ENCODE measurements around the gene ENPEP. TPM values are rescaled to one million over a fixed set of nuclear protein-coding genes. Genes with fewer than 3 reads are reported as not detected.

The ENPEP gene
- total and polyA plus RNA-seq, 5 donors = 2.5 to 6.8 (median 3.1) TPM

- DNase-seq (no peak), ATAC-seq (no peak)
- H3K4me1 ChIP-seq (ENCODE audit: control insufficient read depth, insufficient read depth, low read length) = no peaks in the 10 kb centered on the region
- H3K27ac ChIP-seq (ENCODE audit: low read length) = no peak overlapping the region
- 90% methylated on average over 2 of the region's 2 CpGs for WGBS
- H3K27me3 ChIP-seq (ENCODE audit: control insufficient read depth, insufficient read depth) = no peaks in the 10 kb centered on the region
- H3K9me3 ChIP-seq (ENCODE audit: control insufficient read depth, low read length) = no peaks in the 10 kb centered on the region
- intact Hi-C loops (cut with DNase I) = loop anchor here (5.0 to 10.0 kb wide), 4 partner anchors 174 to 522 kb away; no protein-coding TSS in a partner anchor
- H3K4me3 ChIP-seq (ENCODE audit: low read length) = no peak overlapping the region
These were observed 43.0 kb downstream of the ENPEP start for GRCh38 chr4:110518889-110519490.

- H3K9me3 ChIP-seq (ENCODE audit: control insufficient read depth, low read length) = no peaks in the 10 kb centered on the region
- no peak for DNase-seq
- ATAC-seq = no peak
- H3K27me3 ChIP-seq (ENCODE audit: control insufficient read depth, insufficient read depth) = no peaks in the 10 kb centered on the region
- no peaks in the 10 kb centered on the region for H3K4me1 ChIP-seq (ENCODE audit: control insufficient read depth, insufficient read depth, low read length)
- H3K27ac ChIP-seq (ENCODE audit: low read length) = no peak overlapping the region
- no peak overlapping the region for H3K4me3 ChIP-seq (ENCODE audit: low read length)
- WGBS = 89% methylated on average over 2 of the region's 2 CpGs
- intact Hi-C loops (cut with DNase I) = no loop called here
These were observed 44.9 kb downstream of the ENPEP start for GRCh38 chr4:110520886-110521285.

DNA sequence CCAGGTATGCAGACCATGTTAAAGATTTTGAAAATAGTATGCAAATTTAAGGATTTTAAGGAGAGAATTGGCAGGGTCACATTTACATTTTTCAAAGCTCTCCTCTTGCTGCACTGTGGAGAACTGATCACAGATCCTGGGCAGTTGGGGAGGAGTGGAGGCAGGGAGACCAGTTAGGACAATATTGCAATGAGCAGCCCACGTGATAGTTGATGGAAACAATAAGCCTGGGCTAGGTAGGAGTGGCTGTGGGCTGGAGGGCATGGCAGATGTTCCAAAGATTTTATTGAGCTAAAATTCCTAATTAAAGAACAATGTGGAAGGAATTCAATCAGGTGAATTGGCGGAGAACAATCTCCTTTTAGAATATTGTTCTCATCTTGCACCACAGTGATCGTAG, 50.6 kb downstream of the ENPEP start:
- no peaks in the 10 kb centered on the region for H3K4me1 ChIP-seq (ENCODE audit: control insufficient read depth, insufficient read depth, low read length)
- ATAC-seq = no peak
- H3K27ac ChIP-seq (ENCODE audit: low read length) = no peak overlapping the region
- intact Hi-C loops (cut with DNase I) = no loop called here
- no peak for DNase-seq
- no peak overlapping the region for H3K4me3 ChIP-seq (ENCODE audit: low read length)
- WGBS = 85% methylated on average over 3 of the region's 3 CpGs
- no peaks in the 10 kb centered on the region for H3K9me3 ChIP-seq (ENCODE audit: control insufficient read depth, low read length)
- H3K27me3 ChIP-seq (ENCODE audit: control insufficient read depth, insufficient read depth) = no peaks in the 10 kb centered on the region

DNA sequence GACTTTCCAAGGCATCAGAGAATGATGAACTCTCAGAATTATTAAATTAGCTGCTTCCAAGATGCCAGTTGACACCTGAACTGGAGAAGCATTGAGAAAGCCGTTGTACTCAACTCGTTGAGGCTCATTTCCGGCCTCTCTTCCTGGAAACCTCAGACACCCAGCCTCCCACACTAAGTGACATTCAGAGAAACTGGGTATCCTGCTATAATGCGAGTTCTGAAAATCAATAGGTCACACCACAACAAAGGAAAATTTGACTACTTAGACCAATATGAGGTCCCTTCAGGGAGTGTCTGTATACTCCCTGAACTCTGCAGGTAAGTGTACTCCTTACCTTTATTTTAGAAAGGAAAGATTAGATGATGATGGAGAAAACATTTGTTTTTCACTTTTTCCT, 51.2 kb downstream of the ENPEP start:
- DNase-seq = no peak
- 72% methylated on average over 4 of the region's 4 CpGs for WGBS
- no peaks in the 10 kb centered on the region for H3K4me1 ChIP-seq (ENCODE audit: control insufficient read depth, insufficient read depth, low read length)
- no peak for ATAC-seq
- no peak overlapping the region for H3K27ac ChIP-seq (ENCODE audit: low read length)
- no peak overlapping the region for H3K4me3 ChIP-seq (ENCODE audit: low read length)
- intact Hi-C loops (cut with DNase I) = no loop called here
- H3K9me3 ChIP-seq (ENCODE audit: control insufficient read depth, low read length) = no peaks in the 10 kb centered on the region
- H3K27me3 ChIP-seq (ENCODE audit: control insufficient read depth, insufficient read depth) = no peaks in the 10 kb centered on the region

- Histone ChIP-seq H3K4me3 (ENCODE audit: low read length) (no peak overlapping the region), H3K27ac (ENCODE audit: low read length) (no peak overlapping the region), H3K27me3 (ENCODE audit: control insufficient read depth, insufficient read depth) (no peaks in the 10 kb centered on the region), H3K4me1 (ENCODE audit: control insufficient read depth, insufficient read depth, low read length) (no peaks in the 10 kb centered on the region), H3K9me3 (ENCODE audit: control insufficient read depth, low read length) (no peaks in the 10 kb centered on the region)
- ATAC-seq (no peak), DNase-seq (no peak)
- intact Hi-C loops (cut with DNase I) = no loop called here
- WGBS = 69% methylated on average over 4 of the region's 4 CpGs
These were observed 57.1 kb downstream of the ENPEP start for GRCh38 chr4:110532901-110533589.

GRCh38 chr4:110533590-110533910, 57.6 kb downstream of the ENPEP start:
- no peak for DNase-seq
- Histone ChIP-seq H3K27me3 (ENCODE audit: control insufficient read depth, insufficient read depth) (no peaks in the 10 kb centered on the region), H3K27ac (ENCODE audit: low read length) (no peak overlapping the region), H3K4me1 (ENCODE audit: control insufficient read depth, insufficient read depth, low read length) (no peaks in the 10 kb centered on the region), H3K4me3 (ENCODE audit: low read length) (no peak overlapping the region), H3K9me3 (ENCODE audit: control insufficient read depth, low read length) (no peaks in the 10 kb centered on the region)
- ATAC-seq = no peak
- 53% methylated on average over 2 of the region's 2 CpGs for WGBS
- intact Hi-C loops (cut with DNase I) = no loop called here

GRCh38 chr4:110533940-110534339, 58.0 kb downstream of the ENPEP start:
- ATAC-seq (peak; percentile 48 to 64), DNase-seq (no peak)
- no peaks in the 10 kb centered on the region for H3K27me3 ChIP-seq (ENCODE audit: control insufficient read depth, insufficient read depth)
- H3K9me3 ChIP-seq (ENCODE audit: control insufficient read depth, low read length) = no peaks in the 10 kb centered on the region
- WGBS = 60% methylated on average over 3 of the region's 3 CpGs
- no peak overlapping the region for H3K27ac ChIP-seq (ENCODE audit: low read length)
- intact Hi-C loops (cut with DNase I) = no loop called here
- H3K4me1 ChIP-seq (ENCODE audit: control insufficient read depth, insufficient read depth, low read length) = no peaks in the 10 kb centered on the region
- H3K4me3 ChIP-seq (ENCODE audit: low read length) = no peak overlapping the region

- Histone ChIP-seq H3K9me3 (ENCODE audit: control insufficient read depth, low read length) (no peaks in the 10 kb centered on the region), H3K4me1 (ENCODE audit: control insufficient read depth, insufficient read depth, low read length) (no peaks in the 10 kb centered on the region), H3K4me3 (ENCODE audit: low read length) (no peak overlapping the region), H3K27ac (ENCODE audit: low read length) (no peak overlapping the region), H3K27me3 (ENCODE audit: control insufficient read depth, insufficient read depth) (no peaks in the 10 kb centered on the region)
- 37% methylated on average over 3 of the region's 3 CpGs for WGBS
- no peak for DNase-seq
- no peak for ATAC-seq
- intact Hi-C loops (cut with DNase I) = no loop called here
These were observed 64.6 kb downstream of the ENPEP start for GRCh38 chr4:110540581-110540980.

- no peak overlapping the region for H3K4me3 ChIP-seq (ENCODE audit: low read length)
- H3K27me3 ChIP-seq (ENCODE audit: control insufficient read depth, insufficient read depth) = no peaks in the 10 kb centered on the region
- H3K4me1 ChIP-seq (ENCODE audit: control insufficient read depth, insufficient read depth, low read length) = no peaks in the 10 kb centered on the region
- no peak for DNase-seq
- ATAC-seq = no peak
- intact Hi-C loops (cut with DNase I) = no loop called here
- 69% methylated on average over 1 of the region's 1 CpG for WGBS
- H3K9me3 ChIP-seq (ENCODE audit: control insufficient read depth, low read length) = no peaks in the 10 kb centered on the region
- no peak overlapping the region for H3K27ac ChIP-seq (ENCODE audit: low read length)
These were observed 65.1 kb downstream of the ENPEP start for GRCh38 chr4:110540982-110541451.

DNA sequence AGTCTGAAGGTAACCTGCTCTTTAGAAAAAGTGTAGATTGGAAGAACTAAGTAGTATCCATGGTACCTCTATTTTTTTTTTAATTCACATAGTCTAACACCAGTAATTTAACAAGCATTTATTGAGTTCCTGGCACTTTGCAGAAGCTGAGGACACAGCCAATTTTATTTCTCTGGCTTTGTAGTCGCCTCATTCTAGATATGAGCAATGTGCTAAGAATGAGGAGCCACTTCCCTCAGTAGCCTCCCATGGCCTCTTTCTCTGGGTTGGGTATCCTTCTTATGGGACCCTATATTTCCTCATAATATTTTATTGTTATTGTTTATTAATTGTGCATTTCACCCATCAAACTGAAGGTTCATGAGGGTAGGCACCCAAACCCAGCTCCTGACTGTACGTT, 67.6 kb downstream of the ENPEP start:
- intact Hi-C loops (cut with DNase I) = no loop called here
- DNase-seq (no peak), ATAC-seq (no peak)
- Histone ChIP-seq H3K27ac (ENCODE audit: low read length) (no peak overlapping the region), H3K27me3 (ENCODE audit: control insufficient read depth, insufficient read depth) (no peaks in the 10 kb centered on the region), H3K4me1 (ENCODE audit: control insufficient read depth, insufficient read depth, low read length) (no peaks in the 10 kb centered on the region), H3K9me3 (ENCODE audit: control insufficient read depth, low read length) (no peaks in the 10 kb centered on the region), H3K4me3 (ENCODE audit: low read length) (no peak overlapping the region)
- 84% methylated on average over 2 of the region's 2 CpGs for WGBS

DNA sequence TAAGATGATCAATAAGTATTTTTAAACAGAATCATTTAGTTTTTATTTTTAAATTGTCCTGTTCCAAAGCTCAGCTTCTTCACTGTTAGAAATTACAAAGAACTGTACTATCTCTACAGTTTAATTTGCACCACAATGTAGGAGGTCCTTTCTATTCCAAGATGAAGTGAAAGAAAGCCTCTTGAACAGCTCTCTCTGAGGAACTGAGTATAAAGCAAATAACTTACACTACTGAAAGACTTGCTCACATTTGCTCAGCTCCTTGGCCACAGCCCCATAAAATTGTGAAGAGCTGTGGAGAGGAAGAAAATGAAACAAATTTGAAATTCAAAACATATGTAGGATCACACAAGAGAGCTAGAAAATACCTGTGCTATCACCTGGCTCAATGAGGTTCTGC, 68.6 kb downstream of the ENPEP start:
- DNase-seq = no peak
- H3K4me3 ChIP-seq (ENCODE audit: low read length) = no peak overlapping the region
- intact Hi-C loops (cut with DNase I) = no loop called here
- ATAC-seq = no peak
- H3K9me3 ChIP-seq (ENCODE audit: control insufficient read depth, low read length) = no peaks in the 10 kb centered on the region
- no peaks in the 10 kb centered on the region for H3K27me3 ChIP-seq (ENCODE audit: control insufficient read depth, insufficient read depth)
- H3K4me1 ChIP-seq (ENCODE audit: control insufficient read depth, insufficient read depth, low read length) = no peaks in the 10 kb centered on the region
- no peak overlapping the region for H3K27ac ChIP-seq (ENCODE audit: low read length)

GRCh38 chr4:110550260-110550659, 74.3 kb downstream of the ENPEP start:
- ATAC-seq = no peak
- 81% methylated on average over 1 of the region's 1 CpG for WGBS
- no peak overlapping the region for H3K27ac ChIP-seq (ENCODE audit: low read length)
- H3K9me3 ChIP-seq (ENCODE audit: control insufficient read depth, low read length) = no peaks in the 10 kb centered on the region
- intact Hi-C loops (cut with DNase I) = no loop called here
- no peak overlapping the region for H3K4me3 ChIP-seq (ENCODE audit: low read length)
- H3K4me1 ChIP-seq (ENCODE audit: control insufficient read depth, insufficient read depth, low read length) = no peaks in the 10 kb centered on the region
- no peak for DNase-seq
- H3K27me3 ChIP-seq (ENCODE audit: control insufficient read depth, insufficient read depth) = no peaks in the 10 kb centered on the region
